Femur (tissue), 1 donor: ENCODE data around the gene TADA3.
A peak's percentile ranks its signal among the peaks of the same experiment; 100 is the strongest.
"Not testable (repeated sequence)": the region's sequence is repeated elsewhere in the genome, so short reads cannot be mapped to it uniquely, and the experiment has no call there.

Source experiments
- DNase-seq: peaks from one replicate; pipeline ENCODE4 v3.0.0-alpha.2; 2017

TADA3 gene

DNA sequence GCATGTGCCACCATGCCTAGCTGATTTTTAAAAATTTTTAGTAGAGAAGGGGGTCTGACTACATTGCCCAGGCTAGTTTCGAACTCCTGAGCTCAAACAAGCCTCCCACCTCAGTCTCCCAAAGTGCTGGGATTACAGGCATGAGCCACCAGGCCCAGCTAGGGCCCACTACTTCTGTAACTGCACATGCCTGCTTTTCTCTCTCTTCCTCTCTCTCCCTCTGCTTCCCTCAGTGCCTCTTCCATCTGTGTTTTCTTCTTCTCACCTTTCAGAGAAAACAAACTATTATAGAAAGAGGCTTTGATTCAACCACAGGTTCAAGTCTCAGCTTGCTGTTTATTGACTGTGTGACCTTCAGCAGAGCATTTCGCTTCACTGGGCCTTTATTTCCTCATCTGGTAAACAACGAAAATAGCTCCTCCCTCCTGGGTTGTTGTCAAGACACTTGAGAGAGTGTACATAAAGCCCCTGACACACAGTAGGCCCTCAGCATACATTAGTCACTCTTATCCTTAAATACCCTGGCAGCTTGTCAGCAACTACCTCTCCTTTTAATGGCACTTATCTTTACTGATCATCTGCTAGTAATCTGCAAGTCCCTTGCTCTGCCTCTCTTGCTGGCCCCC lies 10.2 kb downstream of the TADA3 start:
- no peak for DNase-seq

DNA sequence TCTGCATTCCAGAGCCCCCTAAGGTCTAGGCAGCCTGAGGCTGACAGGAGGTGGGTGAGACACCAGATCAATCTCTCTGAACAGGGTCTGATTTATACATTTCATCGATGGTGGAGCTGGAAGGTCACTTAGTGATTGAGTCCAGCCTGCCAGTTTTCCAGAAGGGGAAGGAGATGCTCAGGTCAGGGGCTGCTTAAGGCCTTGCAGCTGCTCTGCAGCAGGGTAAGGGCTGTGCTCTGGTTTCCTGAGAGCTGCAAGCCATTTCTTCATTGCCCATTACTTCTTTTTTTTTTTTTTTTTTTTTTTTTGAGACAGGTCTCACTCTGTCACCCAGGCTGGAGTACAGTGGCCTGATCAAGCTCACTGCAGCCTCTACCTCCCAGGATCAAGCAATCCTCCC lies 10.7 kb downstream of the TADA3 start:
- no peak for DNase-seq

DNA sequence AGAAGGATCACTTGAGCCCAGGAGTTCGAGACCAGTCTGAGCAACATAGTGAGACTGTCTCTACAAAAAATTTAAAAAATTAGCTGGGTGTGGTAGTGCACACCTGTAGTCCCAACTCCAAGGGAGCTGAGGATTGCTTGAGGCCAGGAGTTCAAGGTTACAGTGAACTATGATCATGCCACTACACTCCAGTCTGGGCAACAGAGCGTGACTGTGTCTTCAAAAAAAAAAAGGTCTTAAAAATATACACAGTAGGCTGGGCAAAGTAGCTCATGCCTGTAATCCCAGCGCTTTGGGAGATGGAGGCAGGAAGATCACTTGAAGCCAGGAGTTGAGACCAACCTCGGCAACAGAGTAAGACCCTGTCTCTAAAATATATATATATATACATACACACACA lies 11.4 kb downstream of the TADA3 start:
- no peak for DNase-seq

DNA sequence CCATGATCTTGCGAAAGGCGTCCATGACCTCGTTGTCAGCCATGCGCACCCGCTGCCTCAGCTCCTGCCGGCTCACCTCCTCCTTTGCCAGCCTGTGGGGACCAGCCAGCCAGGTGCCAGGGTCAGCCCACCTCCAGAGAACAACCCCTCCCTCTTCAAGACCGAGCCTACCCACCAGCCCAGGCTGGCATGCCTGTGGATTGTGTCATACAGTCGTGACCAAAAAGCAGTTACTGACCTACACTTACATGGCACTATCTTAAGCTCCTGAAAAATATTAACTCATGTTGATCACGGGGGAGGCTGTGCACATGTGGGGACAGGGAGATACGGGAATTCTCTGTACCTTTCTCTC lies 11.8 kb downstream of the TADA3 start:
- no peak for DNase-seq

DNA sequence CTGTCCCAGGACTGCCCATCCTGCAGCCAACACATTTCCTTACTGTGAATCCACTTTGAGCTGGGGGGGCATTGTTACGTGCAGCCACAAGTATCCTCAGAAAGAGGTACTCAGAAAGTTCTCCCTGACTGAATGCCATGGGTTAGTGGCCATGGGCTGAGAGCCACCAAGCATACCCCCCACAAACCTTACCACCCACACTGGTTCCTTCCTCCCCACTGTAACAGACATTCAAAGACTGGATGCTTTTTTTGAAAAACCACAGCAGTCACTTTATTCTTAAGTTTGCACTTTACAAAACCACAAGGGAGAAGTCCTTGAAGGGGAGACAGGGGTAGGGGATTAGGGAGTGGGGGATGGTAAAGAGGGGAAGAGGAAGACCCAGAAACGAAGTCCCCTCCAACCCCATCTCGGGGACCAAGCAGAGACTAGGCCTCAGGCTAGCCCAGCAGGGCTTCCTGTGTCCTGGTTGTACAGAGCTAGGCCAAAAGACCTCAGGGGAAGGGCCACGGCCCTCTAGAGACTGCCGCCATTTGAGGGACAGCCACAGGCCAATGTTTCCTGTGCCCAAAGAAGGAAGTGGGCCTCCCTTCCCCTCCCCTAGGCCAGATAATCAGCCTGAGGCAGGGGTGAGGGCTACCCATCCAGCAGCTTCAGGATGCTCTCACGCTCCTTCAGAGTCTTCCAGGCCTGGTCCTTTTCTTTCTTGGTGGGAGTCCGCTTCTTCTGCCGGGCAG lies 12.4 kb downstream of the TADA3 start:
- DNase-seq = peak; percentile 38

DNA sequence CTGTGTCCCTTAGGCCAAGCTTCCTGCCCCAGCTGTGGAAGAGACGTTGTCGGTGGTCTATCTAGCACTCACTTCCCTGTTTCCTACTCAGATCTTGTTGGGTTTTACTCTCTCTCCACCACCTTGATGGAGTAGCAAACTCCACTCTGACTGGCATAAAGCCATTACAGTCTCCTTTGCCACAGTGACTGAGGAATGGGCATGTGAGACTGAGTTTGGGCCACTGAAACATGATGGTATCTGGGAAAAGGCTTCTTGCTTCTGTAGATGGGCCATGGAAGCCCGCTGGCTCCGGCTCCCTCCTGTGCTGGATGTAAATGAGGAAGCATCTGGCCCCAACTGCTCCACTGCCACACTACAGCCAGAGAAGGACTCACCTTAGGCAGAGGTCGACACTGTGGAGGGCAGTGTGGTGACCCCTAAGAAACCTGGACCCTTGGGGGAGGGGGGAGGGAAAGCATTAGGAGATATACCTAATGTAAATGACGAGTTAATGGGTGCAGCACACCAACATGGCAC lies 13.1 kb downstream of the TADA3 start:
- no peak for DNase-seq

DNA sequence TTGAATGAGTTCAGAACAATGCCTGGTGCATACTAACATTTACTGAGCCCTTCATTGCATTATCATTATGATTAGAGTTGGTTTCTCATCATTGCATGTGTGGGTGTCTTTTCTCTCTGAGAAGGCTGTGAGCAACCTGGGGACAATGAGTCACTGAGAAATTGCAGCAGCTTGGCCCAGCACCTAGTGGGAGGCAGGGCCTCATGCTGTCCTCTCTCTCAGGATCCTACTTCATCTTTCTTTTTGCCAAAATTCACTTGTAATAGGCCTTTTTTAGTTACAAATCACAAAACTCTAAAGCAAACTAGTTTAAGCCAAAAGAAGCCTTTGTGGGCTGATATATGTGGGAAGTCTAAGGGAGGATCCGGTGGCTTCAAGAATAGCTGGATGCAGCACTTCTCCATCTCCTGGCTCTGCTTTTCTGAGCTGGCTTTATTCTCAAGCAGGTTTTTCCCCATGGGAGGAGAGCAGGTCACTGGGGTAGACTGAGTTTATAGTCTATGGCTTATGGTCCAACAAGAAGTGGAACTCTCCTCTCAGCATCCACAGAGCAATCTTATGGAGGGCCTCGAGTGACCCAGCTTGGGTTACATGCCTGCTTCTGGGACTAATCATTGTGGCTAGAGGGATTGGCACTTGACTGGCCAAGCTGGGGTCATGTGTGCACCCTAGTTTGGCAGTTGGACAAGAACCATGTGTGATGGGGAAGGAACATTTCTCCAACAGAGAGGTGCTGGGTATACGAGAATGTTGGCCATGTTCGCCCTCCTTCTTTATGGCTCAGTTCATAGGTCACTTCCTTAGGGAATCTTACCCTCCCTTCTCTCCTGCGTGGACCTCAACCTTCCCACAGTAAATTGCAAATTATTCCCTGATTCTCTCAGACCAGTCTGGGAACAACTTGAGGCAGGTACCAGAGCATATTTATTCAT lies 13.9 kb downstream of the TADA3 start:
- no peak for DNase-seq

DNA sequence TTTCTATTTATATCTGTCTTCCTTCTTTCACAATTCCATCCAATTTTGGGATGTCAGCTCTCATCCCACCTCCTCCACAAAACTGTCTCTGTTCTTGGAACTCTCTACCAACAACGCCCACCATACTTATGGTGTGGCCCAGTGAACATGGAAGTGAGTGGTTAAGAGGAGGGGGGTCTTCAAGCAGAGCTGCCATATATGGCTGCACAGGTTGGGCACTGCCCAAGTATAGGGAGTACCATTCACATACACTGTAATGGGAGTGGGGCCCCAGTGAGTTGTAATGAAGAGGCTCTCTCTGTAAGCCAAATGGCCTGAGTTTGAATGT lies 14.6 kb downstream of the TADA3 start:
- DNase-seq = no peak

DNA sequence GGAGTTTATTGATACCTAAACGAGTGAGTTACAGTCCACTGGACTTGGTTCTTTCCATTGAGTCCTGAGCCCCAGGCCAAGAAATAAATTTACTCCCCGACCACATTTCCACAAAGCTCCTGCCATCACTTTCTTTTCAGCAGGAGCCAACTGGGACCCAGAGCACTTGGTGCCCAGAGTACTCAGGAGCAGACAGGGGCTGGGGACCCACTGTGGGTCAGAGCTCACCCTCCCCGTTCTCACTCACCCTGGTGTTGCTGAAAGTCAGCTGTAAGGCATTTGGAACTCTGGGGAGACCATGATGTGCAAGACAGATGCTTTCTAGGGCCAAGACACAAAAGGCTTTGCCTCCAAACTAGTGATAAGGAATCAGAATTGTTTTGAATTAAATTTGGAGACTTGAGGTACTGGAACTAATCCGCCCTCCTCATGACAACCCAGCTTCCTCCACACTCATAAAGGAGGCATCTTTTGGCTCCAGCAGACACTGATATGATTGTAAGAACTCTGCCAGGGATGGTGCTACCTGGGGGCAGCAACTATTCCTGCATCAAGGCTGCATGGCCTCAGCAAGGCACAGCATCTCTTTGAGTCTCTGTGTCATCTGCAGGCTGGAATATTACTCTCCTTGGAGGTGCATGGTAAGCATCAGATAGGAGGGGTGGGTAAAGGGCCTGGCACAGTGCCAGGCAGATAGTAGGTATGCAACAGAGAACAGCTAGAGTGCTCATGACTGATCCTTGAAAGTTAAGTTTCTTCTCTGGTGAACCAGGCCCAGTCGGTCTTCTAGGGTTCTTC lies 15.2 kb downstream of the TADA3 start:
- no peak for DNase-seq

DNA sequence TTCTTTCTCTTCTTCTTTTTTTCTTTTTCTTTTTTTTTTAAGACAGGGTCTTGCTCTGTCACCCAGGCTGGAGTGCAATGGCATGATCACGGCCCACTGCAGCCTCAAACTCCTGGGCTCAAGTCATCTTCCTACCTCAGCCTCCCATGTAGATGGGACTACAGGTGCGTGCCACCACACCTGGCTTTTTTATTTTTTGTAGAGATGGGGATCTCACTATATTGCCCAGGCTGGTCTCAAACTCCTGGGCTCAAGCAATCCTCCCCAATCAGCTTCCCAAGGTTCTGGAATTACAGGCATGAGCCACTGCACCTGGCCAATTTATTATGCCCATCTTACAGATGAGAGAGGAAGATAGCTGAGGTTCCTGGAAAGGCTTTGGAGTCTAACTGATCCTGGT lies 21.3 kb downstream of the TADA3 start:
- DNase-seq = not testable (repeated sequence)

DNA sequence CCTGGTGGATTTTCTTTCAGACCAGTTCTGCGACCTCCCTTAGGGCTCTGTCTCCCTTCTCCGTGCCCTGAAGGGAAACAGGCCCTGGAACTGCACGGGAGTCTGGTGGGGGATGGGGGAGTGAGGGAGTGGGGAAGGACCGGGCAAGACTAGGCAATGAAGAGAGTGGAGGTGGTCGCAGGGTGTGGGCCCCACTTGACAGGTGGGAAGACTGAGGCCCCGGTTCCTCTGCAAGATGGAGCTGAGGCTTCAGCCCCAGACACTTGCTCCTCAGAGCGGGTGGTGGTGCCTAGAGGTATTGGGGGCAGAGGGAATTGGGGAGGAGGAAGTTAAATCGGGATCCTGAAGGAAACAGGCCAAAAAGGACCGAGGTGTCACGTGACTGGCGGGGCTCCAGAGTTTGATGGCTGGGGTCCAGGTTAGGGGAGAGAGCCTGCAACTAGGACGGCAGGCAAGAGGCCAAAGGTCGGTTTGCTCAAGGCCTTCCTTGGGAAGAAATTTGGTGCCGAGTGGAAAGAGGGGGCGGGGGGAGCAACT lies 21.9 kb downstream of the TADA3 start:
- peak; percentile 86 for DNase-seq

DNA sequence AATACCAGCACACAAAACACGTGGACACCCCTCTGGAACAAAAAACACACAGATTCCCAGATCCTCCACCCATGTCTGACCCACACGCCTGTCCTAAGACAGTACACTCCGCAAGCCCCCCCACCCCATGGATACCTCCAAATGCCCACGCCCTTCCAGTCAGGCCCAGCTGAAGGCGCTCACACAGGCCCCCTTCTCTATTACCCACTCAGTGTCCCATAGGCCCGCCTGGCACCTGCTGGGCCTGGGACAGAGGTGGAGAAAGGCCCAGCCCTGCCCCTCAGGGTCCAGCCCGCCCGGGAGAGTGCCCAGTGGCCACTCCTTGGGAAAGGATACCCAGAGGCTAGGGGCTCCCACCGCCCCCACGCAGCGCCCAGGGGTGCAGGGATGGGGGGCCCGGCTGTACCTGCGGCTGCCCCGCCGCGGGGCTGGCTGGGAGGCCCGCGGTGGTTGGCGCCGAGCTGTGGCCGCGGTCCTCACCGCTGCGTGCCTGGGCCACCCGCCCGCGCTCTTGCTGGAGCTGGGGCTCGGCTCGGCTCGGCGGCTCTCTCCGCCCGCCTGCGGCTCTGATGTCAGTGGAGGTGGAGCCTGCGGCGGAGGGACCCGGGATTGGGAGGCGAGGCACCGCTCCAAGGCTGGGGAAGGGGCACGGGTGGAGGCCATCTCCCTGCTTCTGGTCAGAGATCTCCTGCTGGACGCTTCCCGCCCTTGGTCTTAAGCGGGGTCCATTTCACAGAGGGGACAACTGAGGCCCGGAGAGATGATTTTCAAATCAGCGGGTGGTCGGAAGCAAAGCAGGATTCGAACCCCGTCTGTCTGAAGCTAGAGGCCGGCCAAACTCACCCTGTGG lies 22.6 kb downstream of the TADA3 start, which contains the start of gene CAMK1:
Gene CAMK1, minus strand, starts transcription at position 522 of the 850 bp plus-strand sequence. CDS start 2,198 bp downstream, outside the sequence.
- DNase-seq = peak; percentile 91

DNA sequence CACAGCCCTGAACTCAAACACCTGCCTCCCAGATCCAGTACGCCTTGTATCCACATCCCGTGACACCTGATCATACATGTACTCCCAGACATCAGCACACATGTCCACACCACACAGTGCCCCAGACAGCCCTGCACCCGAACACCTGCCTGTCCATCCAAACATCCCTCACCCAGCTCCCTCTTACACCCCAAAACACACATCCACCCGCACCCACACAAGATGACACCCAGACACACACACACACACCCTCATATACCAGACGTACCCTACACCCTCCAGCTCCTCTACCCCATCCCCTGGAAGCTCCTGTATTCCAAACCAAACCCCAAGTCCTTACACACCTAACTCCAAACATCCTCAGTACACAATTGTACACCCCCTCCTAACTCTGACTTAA lies 23.3 kb downstream of the TADA3 start:
- DNase-seq = no peak

DNA sequence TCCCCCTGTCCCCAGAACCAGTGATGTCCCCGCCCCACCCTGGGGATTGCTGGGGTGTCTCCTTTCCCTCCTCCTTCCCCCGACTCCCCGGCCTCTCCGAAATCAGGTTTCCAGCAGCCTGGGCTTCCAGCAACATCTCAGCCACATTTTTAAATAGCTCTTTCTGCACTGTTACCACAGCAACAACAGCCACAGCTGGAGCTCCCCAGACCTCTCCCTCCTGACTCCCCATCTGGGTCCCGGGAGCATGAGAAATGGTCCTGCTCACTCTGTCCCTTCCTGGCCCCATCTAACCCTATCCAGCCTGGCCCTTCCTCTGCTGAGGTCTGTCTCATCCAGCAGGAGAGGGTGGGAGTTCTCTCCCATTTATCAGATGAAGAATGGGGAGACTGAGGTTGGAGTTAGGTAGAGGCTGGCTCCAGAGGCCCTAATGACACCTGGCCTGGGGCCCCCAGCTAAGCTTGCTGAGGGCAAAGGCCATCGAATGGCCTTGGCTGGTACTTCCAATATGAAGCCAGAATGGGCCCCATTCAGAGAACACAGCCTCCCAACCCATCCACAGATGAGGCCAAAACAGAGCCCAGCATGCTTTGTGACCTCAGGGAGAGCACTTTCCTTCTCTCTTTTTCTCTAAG lies 24.0 kb downstream of the TADA3 start:
- no peak for DNase-seq

DNA sequence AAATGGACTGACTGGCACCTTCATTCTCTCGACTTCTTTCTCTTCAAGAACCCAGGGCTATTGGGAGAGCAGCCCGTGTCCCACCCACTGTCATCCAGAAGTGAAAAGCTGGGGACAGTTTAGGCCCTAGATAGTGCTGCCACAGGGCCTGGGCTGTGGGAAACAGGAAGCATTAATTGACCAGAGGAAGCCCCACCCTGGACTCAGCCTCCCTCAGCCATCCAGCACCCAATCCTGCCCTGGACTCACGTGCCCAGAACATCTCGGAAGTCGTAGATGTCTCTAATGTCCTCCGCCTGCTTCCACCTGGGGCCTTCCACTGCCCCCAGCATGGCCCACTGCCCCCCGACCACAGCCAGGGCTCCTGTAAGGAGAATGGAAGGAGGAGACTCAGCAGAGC lies 24.9 kb downstream of the TADA3 start:
- no peak for DNase-seq

DNA sequence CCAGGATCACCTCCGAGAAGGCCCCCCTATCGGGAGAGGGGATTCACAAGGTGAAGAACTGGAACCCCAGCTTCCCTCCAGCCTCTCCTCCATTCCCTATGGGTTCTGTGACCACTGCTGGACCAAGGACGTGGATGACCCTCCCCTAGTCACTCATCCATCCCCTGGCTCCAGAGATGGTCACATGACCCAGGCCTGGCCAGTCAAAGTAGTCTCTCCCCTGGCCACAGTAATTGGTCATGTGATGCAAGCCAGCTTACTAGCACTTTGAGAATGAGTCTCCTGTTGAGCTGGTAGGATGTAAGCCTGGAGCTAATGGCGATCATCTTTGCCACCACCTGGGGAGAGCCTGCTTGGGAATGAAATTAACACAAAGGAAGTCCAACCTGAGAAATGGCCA lies 26.4 kb downstream of the TADA3 start:
- no peak for DNase-seq

DNA sequence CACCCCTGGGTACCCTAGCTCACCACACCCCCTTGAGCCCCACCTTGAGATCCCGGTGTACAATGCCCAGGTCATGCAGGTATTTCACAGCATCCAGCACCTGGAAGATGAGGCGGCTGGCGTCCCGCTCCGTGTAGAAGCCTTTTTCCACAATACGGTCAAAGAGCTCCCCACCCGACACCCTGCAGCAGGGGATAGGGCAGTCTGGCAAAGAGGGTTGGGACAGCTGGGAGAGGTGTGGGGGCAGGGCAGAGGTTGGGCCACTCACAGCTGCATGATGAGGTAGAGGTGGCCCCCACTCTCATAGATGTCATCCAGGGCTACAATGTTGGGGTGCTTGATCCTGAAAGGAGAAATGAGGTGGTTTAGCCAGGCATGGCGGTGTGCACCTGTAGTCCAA lies 29.4 kb downstream of the TADA3 start:
- DNase-seq = no peak

DNA sequence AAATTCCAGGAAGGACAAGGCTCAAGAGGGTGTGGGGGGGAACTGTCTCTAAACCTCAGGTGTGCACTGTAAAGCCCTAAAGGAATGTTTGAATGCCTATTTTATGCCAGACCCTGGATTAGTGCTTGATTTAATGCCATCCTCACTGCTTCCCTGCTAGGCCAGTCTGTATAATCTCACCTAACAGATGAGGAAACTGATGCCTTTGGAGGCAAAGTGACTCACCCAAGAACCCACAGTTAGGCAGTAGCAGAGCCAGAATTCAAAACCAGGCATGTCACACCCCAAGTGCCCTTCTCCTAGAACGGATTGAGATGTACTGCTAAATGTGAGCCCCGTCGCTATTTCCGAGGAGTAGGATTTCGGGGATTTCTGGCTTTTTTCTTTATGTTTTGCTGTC lies 30.4 kb downstream of the TADA3 start:
- no peak for DNase-seq

DNA sequence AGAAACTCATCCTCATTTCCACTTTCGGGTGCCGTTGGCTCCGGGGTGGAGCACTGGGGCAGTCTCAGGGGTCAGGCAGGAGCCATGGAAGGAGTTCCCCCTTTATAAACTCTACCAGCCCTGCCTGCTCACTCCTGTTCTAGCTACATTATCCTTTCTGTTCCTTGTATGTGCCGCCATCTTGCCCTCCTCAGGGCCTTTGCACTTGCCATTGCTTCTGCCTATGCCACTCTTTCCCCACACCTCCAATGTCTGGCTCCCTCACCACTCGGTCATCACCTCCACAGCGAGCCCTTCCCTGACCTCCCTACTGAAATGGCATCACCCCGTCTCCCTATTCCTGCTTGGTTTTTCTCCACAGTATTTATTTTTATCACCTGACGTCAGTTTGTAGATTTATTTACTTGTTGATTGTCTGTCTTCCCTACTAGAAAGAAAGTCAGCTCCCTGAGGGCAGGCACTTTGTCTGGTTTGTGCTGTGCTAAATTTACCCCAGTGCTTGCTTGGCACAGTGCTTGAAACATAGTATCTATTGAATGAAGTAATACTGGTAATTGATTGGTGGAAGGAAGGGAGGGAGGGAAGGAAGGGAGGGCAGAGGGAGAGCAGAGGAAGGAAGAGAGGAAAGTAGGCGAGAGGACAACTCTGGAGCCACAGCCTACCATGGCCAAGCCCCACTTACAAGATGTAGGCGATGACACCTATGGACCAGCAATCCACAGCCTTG lies 31.3 kb downstream of the TADA3 start:
- DNase-seq = no peak

DNA sequence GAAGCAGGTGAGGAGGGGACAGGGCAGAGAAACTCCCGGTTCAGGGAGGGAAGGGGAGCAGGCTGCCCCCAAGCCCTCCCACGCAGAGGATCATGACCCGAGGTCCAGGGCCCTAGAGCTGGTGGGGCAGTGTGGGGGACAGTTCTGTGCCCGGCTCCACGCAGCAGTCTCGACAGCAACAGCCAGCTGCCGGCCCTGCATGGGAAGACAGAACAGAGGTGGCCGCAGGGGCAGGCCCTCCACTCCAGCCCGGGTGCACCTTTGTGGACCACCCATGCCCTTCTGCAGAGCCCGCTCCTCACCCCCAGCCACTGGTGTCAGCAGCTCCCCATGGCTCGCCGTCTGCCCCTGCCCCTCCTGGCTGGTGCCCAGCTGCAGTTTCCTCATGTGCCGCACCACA lies 34.8 kb downstream of the TADA3 start:
- no peak for DNase-seq
